Measurements from ENCODE around the gene ATG16L1.

The ATG16L1 gene

GRCh38 chr2:233311241-233311926, 59.9 kb downstream of the ATG16L1 start:
- no peak overlapping the region for H3K27ac ChIP-seq (replicated peaks; ENCODE audit: low read length)
- no peak overlapping the region for H3K4ac ChIP-seq (ENCODE audit: low read length)
- no peak overlapping the region for H2BK120ac ChIP-seq (ENCODE audit: low read depth, low read length)
- H2BK15ac ChIP-seq (ENCODE audit: low read length) = no peak overlapping the region
- H3K9ac ChIP-seq (ENCODE audit: low read depth, low read length, poor library complexity) = peak overlapping the region; percentile 4
- no peaks in the 10 kb centered on the region for H3K9me3 ChIP-seq (replicated peaks in 1 of 2; ENCODE audit: control insufficient read depth in 2 of 2, insufficient read depth in 1 of 2, low read depth in 1 of 2, low read length in 2 of 2)
- no peaks in the 10 kb centered on the region for H3K36me3 ChIP-seq (replicated peaks in 1 of 2; ENCODE audit: control insufficient read depth in 2 of 2, insufficient read depth in 2 of 2, low read length in 2 of 2)
- WGBS, 2 donors (ENCODE audit: extremely low coverage in 2 of 2, insufficient read length in 2 of 2, insufficient replicate concordance in 1 of 2) = no CpG with 5 or more reads among the region's 11 CpGs
- no peak overlapping the region for H4K91ac ChIP-seq (ENCODE audit: low read depth, low read length, poor library complexity)
- H3K14ac ChIP-seq (ENCODE audit: low read length) = peak overlapping the region; percentile 38
- peaks cover 0 to 69% (median 0%) of the 10 kb centered on the region in 3 experiments for H3K27me3 ChIP-seq (ENCODE audit: control insufficient read depth in 3 of 3, insufficient read depth in 3 of 3, low read depth in 1 of 3, low read length in 3 of 3)
- H2BK5ac ChIP-seq (ENCODE audit: low read length) = no peak overlapping the region
- H3K4me2 ChIP-seq (ENCODE audit: insufficient read depth, low read length, poor library complexity, severe bottlenecking) = no peak overlapping the region
- H2AK5ac ChIP-seq (ENCODE audit: low read depth, low read length) = no peak overlapping the region
- no peak overlapping the region for H4K8ac ChIP-seq (ENCODE audit: low read depth, low read length)
- peak overlapping the region; percentile 38 for H3K18ac ChIP-seq (ENCODE audit: low read length)
- no peaks in the 10 kb centered on the region for H3K79me1 ChIP-seq (ENCODE audit: low read depth, low read length)
- no peak overlapping the region for H2BK12ac ChIP-seq (ENCODE audit: low read length)
- H3K4me3 ChIP-seq (ENCODE audit: low read length in 2 of 2) = no peak overlapping the region
- H2AFZ ChIP-seq (ENCODE audit: low read length) = no peak overlapping the region
- no peak for DNase-seq (ENCODE audit: low spot score)
- H3K4me1 ChIP-seq (ENCODE audit: control insufficient read depth in 2 of 2, insufficient read depth in 1 of 2, low read depth in 1 of 2, low read length in 2 of 2) = peaks cover 0 to 2% of the 10 kb centered on the region in 2 donors
- no peak overlapping the region for H3K23ac ChIP-seq (ENCODE audit: low read depth, low read length, poor library complexity)

DNA sequence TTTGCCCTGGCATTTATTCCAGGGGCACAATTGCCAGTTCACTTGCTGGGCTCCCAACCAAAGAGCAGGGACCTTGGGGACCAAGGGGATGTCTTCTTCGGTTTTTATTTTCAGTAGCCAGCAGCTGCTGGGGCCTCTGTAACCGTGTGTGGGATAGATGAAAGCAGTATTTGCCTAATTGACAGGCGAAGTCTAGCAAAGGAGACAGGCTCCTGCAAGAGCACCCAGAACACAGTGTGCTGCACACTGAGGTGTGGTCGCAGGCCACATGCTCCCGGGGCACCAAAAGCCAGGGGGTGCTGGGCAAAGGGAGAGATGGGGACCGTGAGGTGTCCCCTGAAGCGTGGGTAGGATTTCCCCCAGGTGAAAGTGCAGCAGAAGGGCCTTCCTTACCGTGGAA, 61.4 kb downstream of the ATG16L1 start:
- no peaks in the 10 kb centered on the region for H3K9me3 ChIP-seq (replicated peaks in 1 of 2; ENCODE audit: control insufficient read depth in 2 of 2, insufficient read depth in 1 of 2, low read depth in 1 of 2, low read length in 2 of 2)
- H4K8ac ChIP-seq (ENCODE audit: low read depth, low read length) = no peak overlapping the region
- no peak overlapping the region for H3K27ac ChIP-seq (replicated peaks; ENCODE audit: low read length)
- H3K23ac ChIP-seq (ENCODE audit: low read depth, low read length, poor library complexity) = no peak overlapping the region
- peaks cover 0 to 57% (median 0%) of the 10 kb centered on the region in 3 experiments for H3K27me3 ChIP-seq (ENCODE audit: control insufficient read depth in 3 of 3, insufficient read depth in 3 of 3, low read depth in 1 of 3, low read length in 3 of 3)
- H2BK12ac ChIP-seq (ENCODE audit: low read length) = no peak overlapping the region
- no peak overlapping the region for H3K4me3 ChIP-seq (ENCODE audit: low read length in 2 of 2)
- H2BK5ac ChIP-seq (ENCODE audit: low read length) = no peak overlapping the region
- H3K9ac ChIP-seq (ENCODE audit: low read depth, low read length, poor library complexity) = no peak overlapping the region
- no peaks in the 10 kb centered on the region for H3K4me1 ChIP-seq (ENCODE audit: control insufficient read depth in 2 of 2, insufficient read depth in 1 of 2, low read depth in 1 of 2, low read length in 2 of 2)
- H3K4me2 ChIP-seq (ENCODE audit: insufficient read depth, low read length, poor library complexity, severe bottlenecking) = no peak overlapping the region
- H3K79me1 ChIP-seq (ENCODE audit: low read depth, low read length) = no peaks in the 10 kb centered on the region
- H2BK15ac ChIP-seq (ENCODE audit: low read length) = peak overlapping the region; percentile 21
- WGBS, 2 donors (ENCODE audit: extremely low coverage in 2 of 2, insufficient read length in 2 of 2, insufficient replicate concordance in 1 of 2) = no CpG with 5 or more reads among the region's 8 CpGs
- H2BK120ac ChIP-seq (ENCODE audit: low read depth, low read length) = no peak overlapping the region
- no peak overlapping the region for H3K14ac ChIP-seq (ENCODE audit: low read length)
- H2AK5ac ChIP-seq (ENCODE audit: low read depth, low read length) = peak overlapping the region; percentile 61
- no peaks in the 10 kb centered on the region for H3K36me3 ChIP-seq (replicated peaks in 1 of 2; ENCODE audit: control insufficient read depth in 2 of 2, insufficient read depth in 2 of 2, low read length in 2 of 2)
- no peak for DNase-seq (ENCODE audit: low spot score)
- H4K91ac ChIP-seq (ENCODE audit: low read depth, low read length, poor library complexity) = no peak overlapping the region
- peak overlapping the region; percentile 66 for H3K18ac ChIP-seq (ENCODE audit: low read length)
- H3K4ac ChIP-seq (ENCODE audit: low read length) = no peak overlapping the region
- no peak overlapping the region for H2AFZ ChIP-seq (ENCODE audit: low read length)

DNA sequence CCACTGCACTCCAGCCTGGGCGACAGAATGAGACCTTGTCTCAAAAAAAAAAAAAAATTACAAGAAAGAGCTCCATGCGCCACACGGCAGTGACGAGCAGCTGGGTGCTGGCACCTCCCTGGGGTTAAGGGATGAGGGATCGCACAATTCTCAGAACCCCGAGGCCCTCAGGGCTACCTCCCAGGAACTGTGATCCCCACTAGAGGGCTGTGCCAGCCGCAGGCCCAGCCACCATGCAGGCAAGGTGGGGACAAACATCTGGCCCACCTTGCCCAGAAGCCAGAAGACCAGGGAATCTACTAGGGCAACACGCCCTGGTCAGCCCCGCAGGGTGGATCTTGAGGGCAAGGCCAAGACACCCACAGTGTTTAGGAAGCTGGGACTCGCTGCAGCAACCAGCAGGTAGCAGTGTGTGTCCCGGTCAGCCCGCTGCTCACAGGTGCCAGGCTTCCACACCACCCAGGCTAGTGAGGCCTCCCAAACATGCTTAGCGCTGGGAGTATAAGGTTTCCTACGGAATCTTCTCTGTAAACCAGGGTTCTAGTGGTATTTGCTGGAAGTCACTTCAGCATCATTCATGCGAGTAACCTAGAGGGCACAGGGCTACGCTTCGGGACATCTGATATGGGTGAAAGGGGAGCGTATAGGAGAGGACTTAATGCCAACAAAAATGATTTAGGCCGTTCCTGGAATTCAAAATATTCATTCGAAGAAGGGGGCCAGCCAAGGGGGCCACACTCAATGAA, 62.9 kb downstream of the ATG16L1 start:
- H2BK5ac ChIP-seq (ENCODE audit: low read length) = no peak overlapping the region
- H3K18ac ChIP-seq (ENCODE audit: low read length) = peak overlapping the region; percentile 81
- no peaks in the 10 kb centered on the region for H3K4me1 ChIP-seq (ENCODE audit: control insufficient read depth in 2 of 2, insufficient read depth in 1 of 2, low read depth in 1 of 2, low read length in 2 of 2)
- no peak overlapping the region for H3K4me3 ChIP-seq (ENCODE audit: low read length in 2 of 2)
- H3K27me3 ChIP-seq (ENCODE audit: control insufficient read depth in 3 of 3, insufficient read depth in 3 of 3, low read depth in 1 of 3, low read length in 3 of 3) = peaks cover 0 to 58% (median 0%) of the 10 kb centered on the region in 3 experiments
- H2BK120ac ChIP-seq (ENCODE audit: low read depth, low read length) = no peak overlapping the region
- peak overlapping the region; percentile 6 for H3K14ac ChIP-seq (ENCODE audit: low read length)
- no peaks in the 10 kb centered on the region for H3K79me1 ChIP-seq (ENCODE audit: low read depth, low read length)
- no peaks in the 10 kb centered on the region for H3K9me3 ChIP-seq (replicated peaks in 1 of 2; ENCODE audit: control insufficient read depth in 2 of 2, insufficient read depth in 1 of 2, low read depth in 1 of 2, low read length in 2 of 2)
- H3K9ac ChIP-seq (ENCODE audit: low read depth, low read length, poor library complexity) = no peak overlapping the region
- H3K36me3 ChIP-seq (replicated peaks in 1 of 2; ENCODE audit: control insufficient read depth in 2 of 2, insufficient read depth in 2 of 2, low read length in 2 of 2) = no peaks in the 10 kb centered on the region
- no peak overlapping the region for H4K91ac ChIP-seq (ENCODE audit: low read depth, low read length, poor library complexity)
- peak overlapping the region; percentile 31 for H2BK15ac ChIP-seq (ENCODE audit: low read length)
- no peak overlapping the region for H3K4me2 ChIP-seq (ENCODE audit: insufficient read depth, low read length, poor library complexity, severe bottlenecking)
- H2BK12ac ChIP-seq (ENCODE audit: low read length) = peak overlapping the region; percentile 81
- WGBS, 2 donors (ENCODE audit: extremely low coverage in 2 of 2, insufficient read length in 2 of 2, insufficient replicate concordance in 1 of 2) = no CpG with 5 or more reads among the region's 20 CpGs
- H3K27ac ChIP-seq (replicated peaks; ENCODE audit: low read length) = no peak overlapping the region
- DNase-seq (ENCODE audit: low spot score) = no peak
- peak overlapping the region; percentile 70 for H3K4ac ChIP-seq (ENCODE audit: low read length)
- peak overlapping the region; percentile 35 for H2AK5ac ChIP-seq (ENCODE audit: low read depth, low read length)
- H2AFZ ChIP-seq (ENCODE audit: low read length) = no peak overlapping the region
- H4K8ac ChIP-seq (ENCODE audit: low read depth, low read length) = no peak overlapping the region
- peak overlapping the region; percentile 37 for H3K23ac ChIP-seq (ENCODE audit: low read depth, low read length, poor library complexity)

- H2BK5ac ChIP-seq (ENCODE audit: low read length) = no peak overlapping the region
- no peak overlapping the region for H3K27ac ChIP-seq (replicated peaks; ENCODE audit: low read length)
- no peak overlapping the region for H3K18ac ChIP-seq (ENCODE audit: low read length)
- no peak overlapping the region for H2AK5ac ChIP-seq (ENCODE audit: low read depth, low read length)
- H3K4ac ChIP-seq (ENCODE audit: low read length) = no peak overlapping the region
- H3K4me3 ChIP-seq (ENCODE audit: low read length in 2 of 2) = no peak overlapping the region
- peaks cover 0 to 65% (median 0%) of the 10 kb centered on the region in 3 experiments for H3K27me3 ChIP-seq (ENCODE audit: control insufficient read depth in 3 of 3, insufficient read depth in 3 of 3, low read depth in 1 of 3, low read length in 3 of 3)
- no peaks in the 10 kb centered on the region for H3K4me1 ChIP-seq (ENCODE audit: control insufficient read depth in 2 of 2, insufficient read depth in 1 of 2, low read depth in 1 of 2, low read length in 2 of 2)
- H2AFZ ChIP-seq (ENCODE audit: low read length) = no peak overlapping the region
- no peaks in the 10 kb centered on the region for H3K36me3 ChIP-seq (replicated peaks in 1 of 2; ENCODE audit: control insufficient read depth in 2 of 2, insufficient read depth in 2 of 2, low read length in 2 of 2)
- no peak overlapping the region for H2BK15ac ChIP-seq (ENCODE audit: low read length)
- 100% methylated on average over 1 of the region's 7 CpGs; no CpG with 5 or more reads in 1 of the 2 donors for WGBS, 2 donors (ENCODE audit: extremely low coverage in 2 of 2, insufficient read length in 2 of 2, insufficient replicate concordance in 1 of 2)
- H3K9me3 ChIP-seq (replicated peaks in 1 of 2; ENCODE audit: control insufficient read depth in 2 of 2, insufficient read depth in 1 of 2, low read depth in 1 of 2, low read length in 2 of 2) = no peaks in the 10 kb centered on the region
- H4K91ac ChIP-seq (ENCODE audit: low read depth, low read length, poor library complexity) = no peak overlapping the region
- no peak overlapping the region for H3K14ac ChIP-seq (ENCODE audit: low read length)
- no peak overlapping the region for H2BK12ac ChIP-seq (ENCODE audit: low read length)
- no peak overlapping the region for H3K9ac ChIP-seq (ENCODE audit: low read depth, low read length, poor library complexity)
- no peak overlapping the region for H2BK120ac ChIP-seq (ENCODE audit: low read depth, low read length)
- H3K79me1 ChIP-seq (ENCODE audit: low read depth, low read length) = no peaks in the 10 kb centered on the region
- H4K8ac ChIP-seq (ENCODE audit: low read depth, low read length) = no peak overlapping the region
- H3K4me2 ChIP-seq (ENCODE audit: insufficient read depth, low read length, poor library complexity, severe bottlenecking) = no peak overlapping the region
- H3K23ac ChIP-seq (ENCODE audit: low read depth, low read length, poor library complexity) = no peak overlapping the region
- DNase-seq (ENCODE audit: low spot score) = no peak
Measured at GRCh38 chr2:233317196-233317943, 65.9 kb downstream of the ATG16L1 start.
